Ascending aorta (tissue), 2 donors: ENCODE results near the gene INPP4A. TPM values are rescaled to one million over a fixed set of nuclear protein-coding genes. Genes with fewer than 3 reads are reported as not detected.

Source experiments
- DNase-seq, 2 donors: peaks; one replicate each; pipeline ENCODE4 v3.0.0-alpha.2; 2019; ENCODE audit warnings: low spot score in 2 of 2
- H3K27ac ChIP-seq, 2 donors: fragments of 200-600 bp; sonication (generic); one replicate each; pipeline ENCODE4 v1.5.1; 2016 to 2017; ENCODE audit warnings: mild to moderate bottlenecking in 1 of 2
- H3K27me3 ChIP-seq: fragments of 200-600 bp; sonication (generic); one replicate; pipeline ENCODE4 v1.5.1; 2017
- H3K36me3 ChIP-seq, 2 donors: fragments of 200-600 bp; sonication (generic); one replicate each; pipeline ENCODE4 v1.5.1; 2016
- H3K4me1 ChIP-seq, 2 donors: fragments of 200-600 bp; sonication (generic); one replicate each; pipeline ENCODE4 v1.5.1; 2016 to 2017; ENCODE audit warnings: mild to moderate bottlenecking in 1 of 2
- H3K4me3 ChIP-seq, 2 donors: fragments of 200-600 bp; sonication (generic); one replicate each; pipeline ENCODE4 v1.5.1; 2016 to 2017; ENCODE audit warnings: mild to moderate bottlenecking in 1 of 2
- H3K9me3 ChIP-seq, 2 donors: fragments of 200-600 bp; sonication (generic); one replicate each; pipeline ENCODE4 v1.5.1; 2016
- intact Hi-C: fragments of 100-400 bp; cut with DNase I; formaldehyde crosslinking; loops from one replicate; pipeline ENCODE4 v1.15.1; 2023
- total RNA-seq: library from RNA; depleted of rRNA; stranded (reverse); fragments of >200 nt; gene quantifications from one replicate; pipeline ENCODE4 v1.1.0, GENCODE V29; 2016
- TF ChIP-seq, protein P1 (sequence below), 3 experiments: fragments of 200-600 bp in 2 of 3; fragments of 450-650 bp in 1 of 3; sonication (generic) in 2 of 3; IDR thresholded peaks; one replicate each; pipeline ENCODE4 v1.5.1; 2016 to 2019; ENCODE audit warnings: antibody characterized with exemption in 3 of 3, mild to moderate bottlenecking in 1 of 3, moderate library complexity in 1 of 3

The INPP4A gene
- total RNA-seq, 1 donor from 2014 or later, result 52.8 TPM

DNA sequence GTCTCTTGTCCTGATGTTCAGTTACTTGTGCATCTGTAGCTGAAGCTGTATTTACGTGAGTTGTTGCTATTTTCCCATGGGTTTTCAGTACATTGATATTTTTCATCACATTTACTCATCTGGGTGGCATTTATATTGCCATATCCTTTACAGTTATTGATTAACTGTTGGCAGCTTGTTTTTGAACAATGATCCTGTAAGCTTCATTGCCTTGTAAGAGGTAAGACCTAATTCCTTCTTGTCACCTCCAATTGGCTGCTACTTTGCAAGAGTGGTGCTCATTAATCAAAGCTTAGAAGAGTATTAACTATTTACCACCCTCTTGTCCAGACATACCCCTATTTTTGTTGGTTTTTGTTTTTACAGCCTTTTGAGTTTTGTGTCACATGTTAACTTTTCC is 88.9 kb downstream of the INPP4A start:
- Histone ChIP-seq H3K27me3 (no peaks in the 10 kb centered on the region), H3K4me1 (no peaks in the 10 kb centered on the region), H3K9me3 (no peaks in the 10 kb centered on the region), H3K27ac (no peak overlapping the region), H3K4me3 (no peak overlapping the region), H3K36me3 (peaks cover 6 to 28% of the 10 kb centered on the region in 2 donors)
- intact Hi-C loops, result no loop called here
- no peak for DNase-seq
- TF ChIP-seq, protein P1, sequence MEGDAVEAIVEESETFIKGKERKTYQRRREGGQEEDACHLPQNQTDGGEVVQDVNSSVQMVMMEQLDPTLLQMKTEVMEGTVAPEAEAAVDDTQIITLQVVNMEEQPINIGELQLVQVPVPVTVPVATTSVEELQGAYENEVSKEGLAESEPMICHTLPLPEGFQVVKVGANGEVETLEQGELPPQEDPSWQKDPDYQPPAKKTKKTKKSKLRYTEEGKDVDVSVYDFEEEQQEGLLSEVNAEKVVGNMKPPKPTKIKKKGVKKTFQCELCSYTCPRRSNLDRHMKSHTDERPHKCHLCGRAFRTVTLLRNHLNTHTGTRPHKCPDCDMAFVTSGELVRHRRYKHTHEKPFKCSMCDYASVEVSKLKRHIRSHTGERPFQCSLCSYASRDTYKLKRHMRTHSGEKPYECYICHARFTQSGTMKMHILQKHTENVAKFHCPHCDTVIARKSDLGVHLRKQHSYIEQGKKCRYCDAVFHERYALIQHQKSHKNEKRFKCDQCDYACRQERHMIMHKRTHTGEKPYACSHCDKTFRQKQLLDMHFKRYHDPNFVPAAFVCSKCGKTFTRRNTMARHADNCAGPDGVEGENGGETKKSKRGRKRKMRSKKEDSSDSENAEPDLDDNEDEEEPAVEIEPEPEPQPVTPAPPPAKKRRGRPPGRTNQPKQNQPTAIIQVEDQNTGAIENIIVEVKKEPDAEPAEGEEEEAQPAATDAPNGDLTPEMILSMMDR (IDR thresholded peaks at IDR 0.05), result no peak

DNA sequence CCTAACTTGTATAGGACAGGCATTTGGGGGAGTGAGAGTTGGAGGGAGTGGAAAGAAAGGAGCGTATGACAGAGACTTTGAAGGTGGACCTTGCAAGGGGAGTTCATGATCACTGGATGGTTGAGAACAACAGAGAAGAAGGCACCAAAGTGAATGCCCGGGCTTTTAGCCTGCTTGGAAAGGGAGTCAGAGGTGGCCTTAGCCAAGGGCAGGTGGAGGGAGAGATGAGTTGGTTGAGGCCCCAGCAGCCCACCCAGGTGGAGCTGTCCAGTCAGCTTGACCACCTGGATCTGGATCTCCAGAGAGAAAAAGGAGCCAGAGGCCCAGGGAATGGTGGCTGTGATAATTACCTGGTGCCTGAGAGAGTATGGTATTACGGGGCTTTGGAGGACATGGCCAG is 90.1 kb downstream of the INPP4A start:
- no peak for DNase-seq
- no peak overlapping the region for H3K27ac ChIP-seq
- H3K4me1 ChIP-seq, result no peaks in the 10 kb centered on the region
- H3K4me3 ChIP-seq, result no peak overlapping the region
- no peaks in the 10 kb centered on the region for H3K27me3 ChIP-seq
- TF ChIP-seq, protein P1 (IDR thresholded peaks at IDR 0.05), result no peak
- intact Hi-C loops, result no loop called here
- H3K9me3 ChIP-seq, result no peaks in the 10 kb centered on the region
- peaks cover 17 to 39% of the 10 kb centered on the region in 2 donors for H3K36me3 ChIP-seq

DNA sequence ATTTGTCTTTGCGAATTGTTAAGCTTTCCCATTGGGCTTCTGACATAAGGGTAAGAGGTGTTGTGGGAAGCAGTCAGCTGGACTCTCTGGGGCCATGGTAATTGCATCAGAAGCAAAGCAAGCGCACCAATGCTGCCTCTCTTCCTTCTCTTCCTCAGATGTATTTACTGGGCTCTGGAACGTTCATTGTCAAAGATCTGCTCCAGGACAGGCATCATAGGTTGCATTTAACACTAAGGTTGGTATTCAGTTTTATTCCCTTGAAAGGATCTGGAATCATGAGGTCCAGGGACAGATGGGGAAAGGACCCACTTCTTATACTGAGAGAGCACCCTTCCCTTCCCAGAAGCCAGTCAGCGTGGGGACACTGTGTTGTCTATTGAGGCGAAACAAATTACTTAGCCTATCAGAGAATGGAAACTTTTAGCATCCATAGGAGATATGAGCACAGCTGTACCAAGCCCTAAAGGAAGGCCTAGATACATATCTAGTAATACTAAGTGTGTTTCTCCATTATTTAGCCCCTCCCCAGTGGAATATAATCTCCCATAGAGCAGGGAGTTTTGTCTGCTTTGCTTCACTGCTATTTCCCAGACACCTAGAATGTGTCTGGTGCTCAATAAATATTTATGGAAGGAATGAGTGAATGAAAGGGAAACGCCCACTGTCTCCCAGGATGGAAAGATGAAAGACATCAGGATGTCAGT is 91.5 kb downstream of the INPP4A start:
- H3K9me3 ChIP-seq, result no peaks in the 10 kb centered on the region
- H3K27me3 ChIP-seq, result no peaks in the 10 kb centered on the region
- no peak for DNase-seq
- no peaks in the 10 kb centered on the region for H3K4me1 ChIP-seq
- peaks cover 25 to 47% of the 10 kb centered on the region in 2 donors for H3K36me3 ChIP-seq
- no peak overlapping the region for H3K4me3 ChIP-seq
- intact Hi-C loops, result no loop called here
- TF ChIP-seq, protein P1 (IDR thresholded peaks at IDR 0.05), result no peak
- H3K27ac ChIP-seq, result no peak overlapping the region

DNA sequence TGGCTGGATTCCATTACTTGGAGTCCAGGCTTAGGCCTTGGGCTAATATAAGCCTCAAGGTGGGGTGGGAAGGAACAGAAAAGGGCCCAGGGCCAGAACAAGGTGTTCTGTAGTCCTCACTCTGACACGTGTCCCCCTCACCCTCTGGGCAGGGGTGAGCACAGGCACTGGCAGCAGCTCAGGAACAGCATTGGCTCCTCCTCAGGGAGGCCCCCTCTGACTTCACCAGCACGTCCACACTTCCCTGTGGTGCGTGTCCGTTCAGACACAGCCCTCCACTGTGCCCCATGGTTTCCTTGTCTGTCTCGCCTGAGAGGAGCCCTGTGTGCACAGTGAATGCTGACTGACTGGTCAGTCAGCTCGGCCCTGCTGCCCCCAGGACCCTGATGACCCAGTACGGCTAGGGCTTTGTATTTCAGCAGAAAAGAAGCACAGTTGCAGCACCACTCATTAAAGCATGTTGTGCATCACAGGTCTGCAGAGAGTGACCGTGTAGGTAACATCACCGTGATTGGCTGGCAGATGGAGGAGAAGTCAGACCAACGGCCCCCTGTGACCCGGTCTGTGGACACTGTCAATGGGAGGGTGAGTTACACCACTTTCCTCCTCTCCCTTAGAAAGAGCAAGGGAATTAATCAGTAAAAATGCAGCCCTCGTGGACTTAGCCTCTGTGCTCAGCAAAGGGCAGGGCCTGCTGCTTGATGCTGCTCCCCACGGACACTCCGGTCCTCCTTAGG is 92.9 kb downstream of the INPP4A start:
- Histone ChIP-seq H3K27ac (no peak overlapping the region), H3K36me3 (peaks cover 25 to 47% of the 10 kb centered on the region in 2 donors), H3K4me3 (no peak overlapping the region), H3K27me3 (no peaks in the 10 kb centered on the region), H3K4me1 (no peaks in the 10 kb centered on the region), H3K9me3 (no peaks in the 10 kb centered on the region)
- intact Hi-C loops, result no loop called here
- DNase-seq, result no peak
- TF ChIP-seq, protein P1 (IDR thresholded peaks at IDR 0.05), result no peak

DNA sequence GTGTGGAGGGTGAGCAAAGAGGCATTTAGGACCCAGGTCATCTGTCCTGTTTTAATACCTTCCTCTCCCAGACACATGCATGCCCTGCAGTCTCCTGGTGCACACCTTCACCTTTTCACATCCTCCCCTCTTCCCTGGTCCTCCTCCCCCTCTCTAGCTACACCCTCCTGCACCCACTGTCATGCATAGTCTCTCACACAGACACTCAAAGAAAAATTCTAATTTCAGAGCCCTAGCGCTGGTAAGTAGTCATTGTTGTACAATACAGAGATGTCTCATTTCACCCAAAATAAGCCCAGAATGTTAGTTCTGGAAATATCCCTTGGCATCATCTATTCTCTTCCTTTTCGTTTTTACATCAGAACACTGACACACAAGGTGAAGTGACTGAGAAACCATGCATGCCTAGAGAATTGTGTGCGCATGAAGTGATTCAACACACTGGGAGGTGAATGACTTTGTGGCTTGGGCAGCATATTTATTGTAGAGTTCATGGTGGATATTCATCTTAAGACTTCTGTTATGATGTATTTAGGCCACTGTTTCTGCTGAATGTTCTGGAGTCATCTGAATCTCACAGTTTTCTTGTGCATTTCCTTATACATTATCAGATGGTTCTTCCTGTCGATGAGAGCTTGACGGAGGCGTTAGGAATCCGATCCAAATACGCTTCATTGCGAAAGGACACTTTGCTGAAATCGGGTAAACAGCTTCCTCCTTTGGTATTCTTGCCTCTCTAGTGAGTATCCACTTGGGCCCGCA is 93.8 kb downstream of the INPP4A start:
- H3K27ac ChIP-seq, result no peak overlapping the region
- H3K4me3 ChIP-seq, result no peak overlapping the region
- no peaks in the 10 kb centered on the region for H3K9me3 ChIP-seq
- no peaks in the 10 kb centered on the region for H3K4me1 ChIP-seq
- no peaks in the 10 kb centered on the region for H3K27me3 ChIP-seq
- no peak for DNase-seq
- peaks cover 25 to 52% of the 10 kb centered on the region in 2 donors for H3K36me3 ChIP-seq
- TF ChIP-seq, protein P1 (IDR thresholded peaks at IDR 0.05), result no peak
- intact Hi-C loops, result no loop called here
